SK-N-SH treated with all-trans-retinoic acid at 6 μM for 48 hours (cell line): ENCODE results near the gene VPS33A.

Experiments used
- ATAC-seq: fragments of 200-7000 bp; cut with Tn5 transposase; 3 replicates; pipeline ENCODE4 v1.9.1; 2020; ENCODE audit warnings: mild to moderate bottlenecking, moderate library complexity
- CSRNP3 ChIP-seq: fragments of 250-450 bp; sonication (Bioruptor Pico); IDR thresholded peaks from 2 replicates; pipeline ENCODE4 v1.5.1; 2021; ENCODE audit warnings: mild to moderate bottlenecking, moderate library complexity
- ZFP3 ChIP-seq: fragments of 250-450 bp; sonication (Bioruptor Pico); IDR thresholded peaks from 2 replicates; pipeline ENCODE4 v1.5.0; 2020; ENCODE audit warnings: mild to moderate bottlenecking, moderate library complexity

Gene VPS33A

GRCh38 chr12:122182887-122183587, 83.3 kb downstream of the VPS33A start, which contains the start of gene LRRC43:
LRRC43 (plus strand) TSS chr12:122183123; CDS start chr12:122183145, 22 bp downstream.
- ATAC-seq = peak; percentile 72
- TF ChIP-seq ZFP3 (CRISPR knock-in tag) = peak; percentile 96
- TF ChIP-seq CSRNP3 (CRISPR knock-in tag) = no peak
